Stimulated activated CD8-positive, alpha-beta memory T cell treated with anti-CD3 and anti-CD28 coated beads, Interleukin-4, amount 100 ng/mL, for 48 hours (primary cell): ENCODE data around the gene GFPT1.
"Not testable (repeated sequence)": the region's sequence is repeated elsewhere in the genome, so short reads cannot be mapped to it uniquely, and the experiment has no call there.

Experiments used
- DNase-seq: peaks from one replicate; pipeline ENCODE4 v3.0.0-alpha.2; 2020

Gene GFPT1

DNA sequence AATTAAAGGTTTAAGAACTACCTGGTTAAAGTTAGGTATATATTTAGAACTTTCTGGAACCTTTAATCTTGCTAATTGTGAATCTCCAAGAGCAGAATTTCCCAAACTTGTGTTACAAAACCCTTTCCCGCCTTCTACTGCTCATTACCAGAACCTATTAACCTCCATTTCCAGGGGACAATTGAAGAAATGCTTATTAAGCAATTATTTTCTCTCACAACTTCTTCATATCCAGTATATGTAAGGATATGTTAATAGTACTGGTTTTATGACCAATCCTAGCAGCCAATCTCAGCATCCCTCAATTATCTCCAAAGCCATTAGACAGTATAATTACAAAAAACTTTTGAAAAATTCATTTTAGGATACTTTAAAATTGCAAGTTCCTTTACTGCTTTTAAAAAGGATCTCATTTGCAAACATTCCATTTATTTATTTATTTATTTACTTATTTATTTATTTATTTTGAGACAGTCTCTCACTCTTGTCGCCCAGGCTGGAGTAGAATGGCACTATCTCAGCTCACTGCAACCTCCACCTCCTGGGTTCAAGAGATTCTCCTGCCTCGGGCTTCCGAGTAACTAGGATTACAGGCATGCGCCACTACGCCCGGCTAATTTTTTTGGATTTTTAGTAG lies 3.7 kb downstream of the GFPT1 start:
- no peak for DNase-seq

GRCh38 chr2:69382547-69382946 lies 4.5 kb downstream of the GFPT1 start:
- DNase-seq, result no peak

DNA sequence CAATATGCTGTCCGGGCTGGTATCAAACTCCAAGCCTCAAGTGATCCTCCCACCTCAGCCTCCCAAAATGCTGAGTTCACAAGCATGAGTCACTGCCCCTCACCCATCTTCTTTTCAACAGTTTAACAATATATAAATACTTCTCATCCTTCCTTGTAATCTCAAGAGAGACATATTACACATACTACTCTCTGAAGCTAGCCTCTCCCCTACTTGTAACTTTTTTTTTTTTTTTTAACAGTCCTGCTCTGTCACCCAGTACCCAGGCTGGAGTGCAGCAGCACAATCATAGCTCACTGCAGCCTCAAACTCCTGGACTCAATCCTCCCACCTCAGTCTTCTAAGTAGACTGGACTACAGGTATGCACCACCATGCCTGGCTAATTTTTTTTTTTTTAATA lies 5.7 kb downstream of the GFPT1 start:
- no peak for DNase-seq

DNA sequence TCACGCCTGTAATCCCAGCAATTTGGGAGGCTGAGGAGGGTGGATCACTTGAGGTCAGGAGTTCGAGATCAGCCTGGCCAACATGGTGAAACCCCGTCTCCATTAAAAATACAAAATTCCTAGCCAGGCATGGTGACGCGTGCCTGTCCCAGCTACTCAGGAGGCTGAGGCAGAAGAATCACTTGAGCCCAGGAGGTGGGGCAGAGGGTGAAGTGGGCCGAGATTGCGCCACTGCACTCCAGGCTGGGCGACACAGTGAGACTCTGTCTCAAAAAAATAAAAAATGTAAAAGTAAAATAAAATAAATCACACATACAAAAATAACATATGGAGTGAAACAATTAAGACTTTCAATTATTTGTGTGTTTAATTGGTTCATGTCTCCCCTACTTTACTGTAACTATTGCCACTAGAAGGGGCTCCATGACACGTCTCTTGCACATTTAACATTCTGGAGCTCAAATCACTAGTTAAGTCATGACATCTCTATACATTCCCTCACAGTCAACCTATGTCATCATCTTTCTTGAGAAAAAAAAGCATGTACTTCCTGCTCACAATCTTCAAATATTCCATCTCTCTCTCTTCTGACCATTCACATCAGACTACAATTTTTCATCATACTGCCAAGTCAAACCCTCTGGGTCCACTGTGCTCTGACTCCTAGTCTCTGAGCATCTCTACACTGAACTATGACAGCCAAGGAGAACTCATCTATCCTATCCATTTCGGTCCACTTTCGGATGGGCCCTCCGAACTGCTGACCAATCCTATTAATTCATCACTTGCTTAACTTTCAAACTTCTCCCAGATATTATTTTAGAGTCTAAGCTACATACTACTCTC lies 6.7 kb downstream of the GFPT1 start:
- DNase-seq, result no peak

- DNase-seq, result no peak
Observed at GRCh38 chr2:69376403-69376802, 10.6 kb downstream of the GFPT1 start.

DNA sequence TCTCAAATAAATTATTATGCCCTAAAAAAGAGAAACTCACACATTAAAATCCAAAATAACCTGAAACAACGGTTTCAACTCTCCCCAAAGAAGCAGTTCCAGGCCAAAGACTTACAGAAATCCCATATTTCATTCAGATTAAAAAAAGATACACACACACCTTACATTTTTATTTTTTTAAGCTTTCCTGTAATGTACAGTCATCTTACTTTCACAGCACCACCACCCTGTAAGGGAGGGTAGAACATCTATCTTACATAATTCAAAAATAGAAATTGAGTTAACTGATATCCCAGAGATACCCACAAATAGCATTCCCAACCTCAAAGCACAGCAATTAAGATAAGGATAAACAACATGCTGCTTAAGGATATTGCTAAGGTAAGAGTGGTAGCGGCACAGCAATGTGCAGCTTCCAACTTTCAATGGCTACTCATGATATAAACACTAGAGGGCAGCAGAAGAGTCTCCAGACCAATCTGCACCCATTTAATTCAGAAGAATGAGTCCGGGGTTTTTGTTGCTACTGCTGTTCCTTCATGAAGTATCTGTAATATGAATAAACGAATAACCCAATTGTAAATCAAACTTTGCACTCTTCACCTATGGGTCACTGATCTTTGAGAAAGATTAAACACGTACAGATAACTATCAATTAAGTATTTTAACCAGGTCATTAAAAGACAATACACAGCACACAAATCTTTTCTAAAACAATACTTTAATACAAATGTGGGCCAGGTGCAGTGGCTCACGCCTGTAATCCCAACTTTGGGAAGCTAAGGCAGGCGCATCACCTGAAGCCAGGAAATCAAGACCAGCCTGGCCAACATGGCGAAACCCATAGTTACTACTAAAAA lies 11.3 kb downstream of the GFPT1 start:
- no peak for DNase-seq

- no peak for DNase-seq
Observed at GRCh38 chr2:69372767-69373166, 14.3 kb downstream of the GFPT1 start.

DNA sequence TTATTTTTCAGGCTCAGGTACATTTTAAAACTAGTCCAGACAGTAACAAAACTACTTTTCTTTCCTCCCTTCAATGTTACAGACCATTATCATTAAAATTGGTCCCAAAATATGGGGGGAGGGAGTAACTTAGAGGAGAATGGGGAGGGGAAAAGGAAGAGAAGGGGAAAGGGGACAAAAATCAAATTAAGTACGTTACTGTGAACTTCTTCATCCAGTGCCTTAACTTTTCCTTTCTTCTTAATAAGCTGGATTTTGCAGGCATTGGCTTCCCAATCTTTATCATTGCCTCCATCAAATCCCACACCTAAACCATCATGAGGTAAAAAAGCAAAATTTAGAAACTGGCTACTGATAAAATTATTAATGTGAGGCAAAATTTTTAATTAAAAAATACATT lies 17.2 kb downstream of the GFPT1 start:
- DNase-seq, result no peak

- no peak for DNase-seq
Observed at GRCh38 chr2:69368588-69368987, 18.4 kb downstream of the GFPT1 start.

DNA sequence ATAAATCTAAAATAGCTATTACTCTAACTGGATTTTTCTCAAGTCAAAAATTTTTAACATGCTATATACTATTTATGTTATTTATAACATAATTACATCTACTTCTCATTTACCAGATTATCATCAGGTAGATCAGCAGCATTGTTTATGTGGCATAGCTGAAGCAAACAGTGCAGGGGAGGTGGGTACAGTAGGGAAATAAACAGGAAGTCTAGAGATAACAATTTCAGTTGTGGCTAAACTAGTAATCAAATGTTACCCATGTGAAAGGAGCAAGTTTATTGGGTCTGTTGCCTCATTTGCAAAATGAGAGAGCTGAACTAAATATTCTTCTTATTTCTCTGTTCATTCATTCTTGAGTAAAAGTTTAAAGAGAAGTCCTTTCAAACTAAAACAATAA lies 27.7 kb downstream of the GFPT1 start:
- DNase-seq, result no peak

- DNase-seq, result no peak
Observed at GRCh38 chr2:69358914-69359313, 28.1 kb downstream of the GFPT1 start.

- no peak for DNase-seq
Observed at GRCh38 chr2:69356471-69356870, 30.6 kb downstream of the GFPT1 start.

GRCh38 chr2:69354976-69355375 lies 32.1 kb downstream of the GFPT1 start:
- not testable (repeated sequence) for DNase-seq

GRCh38 chr2:69353360-69353759 lies 33.7 kb downstream of the GFPT1 start:
- DNase-seq, result no peak

GRCh38 chr2:69348781-69349180 lies 38.2 kb downstream of the GFPT1 start:
- DNase-seq, result no peak

DNA sequence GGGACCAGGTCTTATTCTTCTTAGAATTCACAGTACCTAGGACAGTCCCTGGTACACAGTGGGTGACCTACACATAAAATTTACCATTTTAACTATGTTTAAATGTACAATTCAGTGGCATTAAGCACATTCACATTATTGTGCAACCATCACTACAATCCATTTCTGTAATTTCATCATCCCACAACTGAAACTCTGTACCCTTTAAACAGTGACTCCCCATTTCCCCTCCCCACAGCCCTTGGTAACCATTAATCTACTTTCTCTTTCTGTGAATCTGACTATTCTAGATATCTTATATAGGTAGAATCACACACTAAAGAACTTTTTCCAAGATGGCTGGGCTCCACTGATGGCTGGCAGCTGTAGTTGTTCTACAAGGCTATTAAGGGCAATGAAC lies 41.6 kb downstream of the GFPT1 start:
- DNase-seq, result no peak

- DNase-seq, result no peak
Observed at GRCh38 chr2:69344305-69344704, 42.7 kb downstream of the GFPT1 start.

GRCh38 chr2:69340101-69340775 lies 46.8 kb downstream of the GFPT1 start:
- DNase-seq, result no peak

DNA sequence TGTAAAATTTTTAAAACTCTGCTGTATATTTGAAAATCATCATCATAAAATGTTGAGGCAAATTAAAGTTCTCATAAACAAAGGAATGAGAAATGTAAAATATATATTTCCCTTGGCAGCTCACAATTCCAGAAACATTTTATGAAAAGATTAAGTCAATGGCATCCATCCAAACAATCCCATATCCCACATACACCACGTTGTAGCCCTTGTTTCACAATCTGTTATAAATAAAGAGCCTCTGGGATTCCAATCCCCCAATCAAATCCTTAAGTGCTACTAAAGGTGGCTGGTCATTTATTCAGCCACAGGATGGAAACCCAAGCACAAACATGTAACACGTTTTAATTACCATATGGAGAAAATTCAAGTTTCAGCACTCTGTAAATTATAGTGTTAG lies 51.7 kb downstream of the GFPT1 start:
- DNase-seq, result no peak

- DNase-seq, result no peak
Observed at GRCh38 chr2:69333352-69333751, 53.7 kb downstream of the GFPT1 start.

- DNase-seq, result no peak
Observed at GRCh38 chr2:69330781-69331180, 56.2 kb downstream of the GFPT1 start.

DNA sequence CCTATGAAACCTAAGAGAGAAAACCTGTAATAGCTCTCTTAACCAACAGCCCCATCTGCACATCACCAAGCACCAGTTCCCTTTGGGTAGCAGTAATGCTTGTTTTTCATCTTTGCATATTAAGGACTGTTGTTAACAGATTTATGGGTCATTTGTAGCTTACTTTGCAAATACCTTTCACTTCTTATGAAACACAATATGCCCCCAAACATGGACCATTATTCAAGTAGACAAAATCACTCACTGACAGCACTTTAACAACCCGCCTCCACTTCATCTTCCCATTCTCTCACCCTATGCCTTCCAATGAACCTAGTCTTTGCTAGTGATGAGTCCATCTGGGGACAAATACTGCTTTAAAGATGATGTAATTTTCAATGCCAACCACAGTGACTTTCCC lies 64.4 kb downstream of the GFPT1 start:
- no peak for DNase-seq

DNA sequence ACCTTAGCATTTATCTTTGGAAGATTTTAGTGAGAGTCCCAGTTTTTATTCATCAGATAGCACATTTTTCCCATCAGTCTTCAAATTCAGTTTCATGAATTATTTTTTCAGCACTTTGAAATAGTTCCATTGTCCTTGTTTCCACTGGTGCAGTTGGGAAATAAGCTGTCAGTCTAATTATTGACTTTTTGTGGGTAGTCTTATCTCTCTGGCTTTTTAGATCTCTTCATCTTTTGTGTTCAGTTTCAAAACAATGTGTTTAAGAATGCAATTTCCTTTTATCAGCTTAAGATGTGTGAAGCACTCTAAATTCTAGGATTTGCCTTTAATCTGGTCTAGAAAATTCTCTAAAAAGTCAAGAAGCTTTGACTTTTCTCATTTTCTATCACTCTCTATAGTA lies 70.5 kb downstream of the GFPT1 start:
- DNase-seq, result no peak
